ENCODE results near the gene SLC25A21.
A peak's percentile ranks its signal among the peaks of the same experiment; 100 is the strongest.

Gene SLC25A21

DNA sequence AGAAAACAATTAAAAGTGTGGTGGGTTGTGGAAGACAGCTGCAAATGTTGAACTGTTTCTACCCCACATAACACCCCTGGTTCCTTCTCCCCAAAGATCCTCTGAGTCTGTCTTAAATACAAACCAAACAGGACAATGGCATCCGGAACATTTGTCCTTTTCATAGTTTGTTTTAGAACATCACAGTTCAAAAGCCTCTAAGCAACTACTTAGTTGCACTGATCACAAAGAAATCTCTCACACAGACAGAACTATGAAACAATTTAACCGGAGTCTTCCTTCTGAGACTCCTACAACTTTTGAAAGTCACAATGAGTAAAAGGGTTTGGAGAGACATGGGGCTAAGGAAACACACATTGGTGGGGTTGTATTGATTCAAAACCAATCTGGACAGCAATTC lies 125.6 kb downstream of the SLC25A21 start:
- H3K4me3 ChIP-seq (ENCODE audit: low read depth, low read length) = no peak overlapping the region
- no peak for DNase-seq (ENCODE audit: low read depth)
- TF ChIP-seq, protein P1, sequence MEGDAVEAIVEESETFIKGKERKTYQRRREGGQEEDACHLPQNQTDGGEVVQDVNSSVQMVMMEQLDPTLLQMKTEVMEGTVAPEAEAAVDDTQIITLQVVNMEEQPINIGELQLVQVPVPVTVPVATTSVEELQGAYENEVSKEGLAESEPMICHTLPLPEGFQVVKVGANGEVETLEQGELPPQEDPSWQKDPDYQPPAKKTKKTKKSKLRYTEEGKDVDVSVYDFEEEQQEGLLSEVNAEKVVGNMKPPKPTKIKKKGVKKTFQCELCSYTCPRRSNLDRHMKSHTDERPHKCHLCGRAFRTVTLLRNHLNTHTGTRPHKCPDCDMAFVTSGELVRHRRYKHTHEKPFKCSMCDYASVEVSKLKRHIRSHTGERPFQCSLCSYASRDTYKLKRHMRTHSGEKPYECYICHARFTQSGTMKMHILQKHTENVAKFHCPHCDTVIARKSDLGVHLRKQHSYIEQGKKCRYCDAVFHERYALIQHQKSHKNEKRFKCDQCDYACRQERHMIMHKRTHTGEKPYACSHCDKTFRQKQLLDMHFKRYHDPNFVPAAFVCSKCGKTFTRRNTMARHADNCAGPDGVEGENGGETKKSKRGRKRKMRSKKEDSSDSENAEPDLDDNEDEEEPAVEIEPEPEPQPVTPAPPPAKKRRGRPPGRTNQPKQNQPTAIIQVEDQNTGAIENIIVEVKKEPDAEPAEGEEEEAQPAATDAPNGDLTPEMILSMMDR (IDR thresholded peaks at IDR 0.05; ENCODE audit: low read depth, low read length, missing control alignments) = no peak

GRCh38 chr14:37045340-37046061 lies 126.9 kb downstream of the SLC25A21 start:
- TF ChIP-seq, protein P1 (IDR thresholded peaks at IDR 0.05; ENCODE audit: low read depth, low read length, missing control alignments) = no peak
- no peak overlapping the region for H3K4me3 ChIP-seq (ENCODE audit: low read depth, low read length)
- no peak for DNase-seq (ENCODE audit: low read depth)

DNA sequence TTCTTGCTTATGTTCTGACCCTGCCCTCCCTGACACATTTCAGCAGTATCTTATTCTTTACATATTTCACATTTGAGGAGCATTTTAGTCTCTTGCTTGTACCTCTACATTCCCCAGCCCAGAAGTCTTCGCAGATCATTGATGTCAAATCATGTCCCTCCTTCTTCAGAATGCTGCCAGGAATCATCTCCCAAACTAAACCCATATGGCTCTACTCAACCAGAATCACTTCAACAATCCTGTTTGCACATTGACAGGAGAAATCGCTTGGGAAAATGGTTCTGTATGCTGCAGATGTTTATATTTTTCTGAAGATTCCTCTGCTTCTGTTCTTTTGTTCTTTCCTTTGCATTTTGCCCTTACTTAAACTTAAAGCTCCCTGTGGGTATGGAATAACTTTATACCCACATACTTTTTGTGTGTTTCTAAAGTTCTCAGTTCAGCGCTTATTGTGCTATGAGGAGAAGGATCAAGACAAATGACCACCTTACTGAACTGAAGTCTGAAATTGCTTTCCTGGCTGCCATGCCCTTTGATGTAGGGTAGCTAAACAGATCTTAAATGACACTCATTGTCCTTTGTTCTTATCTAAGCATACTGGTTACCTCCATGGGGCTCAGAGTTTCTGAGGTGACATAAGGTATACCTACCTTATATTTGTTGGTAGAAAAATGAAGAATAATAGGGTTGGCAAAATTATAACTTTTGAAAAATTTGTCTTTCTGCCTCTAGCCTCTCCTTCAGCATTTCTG lies 134.6 kb downstream of the SLC25A21 start:
- TF ChIP-seq, protein P1 (IDR thresholded peaks at IDR 0.05; ENCODE audit: low read depth, low read length, missing control alignments) = no peak
- DNase-seq (ENCODE audit: low read depth) = no peak
- H3K4me3 ChIP-seq (ENCODE audit: low read depth, low read length) = no peak overlapping the region

DNA sequence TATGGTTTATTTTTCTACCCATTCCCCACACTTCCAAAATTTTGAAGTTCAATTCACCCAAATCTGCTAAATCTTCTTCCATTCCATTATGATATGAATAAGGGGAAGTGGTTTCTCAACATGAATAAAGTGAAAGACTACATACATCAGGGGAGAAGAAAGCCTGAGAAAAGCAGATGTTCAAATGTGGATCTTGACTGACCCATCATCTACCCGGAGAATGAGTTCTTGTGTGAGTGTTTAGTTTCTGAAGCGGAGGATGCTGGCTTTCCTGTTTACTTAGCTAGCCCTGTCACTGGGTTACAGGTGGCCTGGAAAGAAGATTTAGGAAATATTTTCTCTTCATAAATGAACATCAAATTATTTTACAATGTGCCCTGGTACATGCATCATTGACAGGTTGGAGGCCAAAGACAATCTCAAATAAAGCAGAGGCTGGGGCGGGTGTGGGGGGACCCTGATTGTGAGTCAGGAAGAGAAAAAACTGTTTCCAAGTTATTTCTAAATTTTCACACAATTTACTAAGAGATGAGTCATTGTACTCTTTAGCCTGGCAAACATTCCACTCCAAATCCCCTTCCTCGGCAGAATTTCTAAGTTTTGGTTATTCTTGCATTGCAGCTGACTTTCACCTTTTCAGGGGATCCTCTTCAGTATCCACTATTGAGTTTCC lies 135.6 kb downstream of the SLC25A21 start:
- TF ChIP-seq, protein P1 (IDR thresholded peaks at IDR 0.05; ENCODE audit: low read depth, low read length, missing control alignments) = no peak
- DNase-seq (ENCODE audit: low read depth) = no peak
- H3K4me3 ChIP-seq (ENCODE audit: low read depth, low read length) = no peak overlapping the region

GRCh38 chr14:37035401-37035800 lies 137.0 kb downstream of the SLC25A21 start:
- no peak overlapping the region for H3K4me3 ChIP-seq (ENCODE audit: low read depth, low read length)
- TF ChIP-seq, protein P1 (IDR thresholded peaks at IDR 0.05; ENCODE audit: low read depth, low read length, missing control alignments) = no peak
- DNase-seq (ENCODE audit: low read depth) = no peak

DNA sequence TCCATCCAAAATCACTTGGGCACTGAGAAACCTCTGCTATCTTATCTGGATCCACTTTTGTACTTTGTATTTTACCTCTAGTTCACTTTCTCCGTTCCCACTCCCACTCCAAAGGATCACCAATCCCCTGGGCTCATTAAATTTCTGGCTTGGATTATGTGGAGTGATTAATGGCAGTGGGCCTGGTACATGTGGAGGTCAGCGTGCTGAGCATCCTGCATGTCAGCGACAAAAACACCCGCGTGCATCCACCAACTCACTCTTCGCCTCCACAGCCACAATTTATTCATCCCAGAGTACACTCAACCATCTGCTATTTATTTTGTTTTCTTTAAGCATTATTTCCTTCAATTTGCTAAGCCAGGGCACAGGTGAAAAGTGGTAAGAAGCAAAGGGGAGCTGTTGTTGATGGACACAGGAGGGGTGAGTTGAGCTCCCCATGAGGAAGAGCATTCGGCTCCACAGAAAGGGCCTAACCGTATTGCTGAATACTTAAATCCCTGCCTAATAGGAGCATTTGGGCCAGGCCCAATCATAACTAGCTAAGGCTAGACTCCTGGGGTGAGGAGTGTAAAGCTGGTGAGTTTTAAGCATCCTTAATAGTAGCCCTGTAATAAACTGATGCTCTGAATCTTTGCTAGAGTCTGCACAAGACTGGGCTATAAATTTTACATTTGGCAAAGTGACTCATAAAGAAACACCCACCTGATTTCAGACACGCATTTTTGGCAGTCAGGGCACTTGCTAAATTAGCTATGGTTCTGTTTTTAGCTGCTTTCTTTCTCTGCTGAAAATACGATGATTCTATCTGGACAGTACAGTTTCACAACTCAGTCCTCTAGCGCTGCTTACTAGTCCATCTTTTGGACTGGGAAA lies 137.8 kb downstream of the SLC25A21 start:
- peak; percentile 4 for DNase-seq (ENCODE audit: low read depth)
- no peak overlapping the region for H3K4me3 ChIP-seq (ENCODE audit: low read depth, low read length)
- TF ChIP-seq, protein P1 (IDR thresholded peaks at IDR 0.05; ENCODE audit: low read depth, low read length, missing control alignments) = no peak

All from GM12864 (cell line).